Measurements from ENCODE around the gene YIPF4. TPM values are rescaled to one million over a fixed set of nuclear protein-coding genes. Genes with fewer than 3 reads are reported as not detected.
"Not testable (repeated sequence)": the region's sequence is repeated elsewhere in the genome, so short reads cannot be mapped to it uniquely, and the experiment has no call there.

The YIPF4 gene
- total RNA-seq, 2 donors from 2014 or later: 13.0 to 18.1 TPM

GRCh38 chr2:32329180-32329980, 51.7 kb downstream of the YIPF4 start:
- WGBS: 79% methylated on average over 14 of the region's 14 CpGs
- peak; percentile 10 for DNase-seq (ENCODE audit: low spot score)

DNA sequence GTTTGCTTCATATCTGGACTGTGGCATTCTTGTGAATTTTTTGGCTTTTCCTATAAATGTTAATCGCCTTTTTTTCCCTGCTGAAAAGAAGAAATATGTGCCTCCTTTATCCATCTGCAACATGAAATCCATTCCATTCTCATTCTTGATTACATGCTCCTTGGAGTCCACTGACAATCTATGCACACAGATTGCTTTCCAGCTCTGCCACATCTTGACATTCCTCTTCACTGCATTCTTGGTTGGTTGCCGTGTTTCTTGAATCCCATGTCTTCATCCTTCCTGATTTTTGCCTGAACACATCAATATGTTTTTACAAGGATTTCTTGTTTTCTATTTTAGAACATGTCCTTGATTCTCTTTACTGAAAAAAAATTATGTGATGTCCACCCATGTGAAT, 52.4 kb downstream of the YIPF4 start:
- DNase-seq (ENCODE audit: low spot score): no peak
- no peak overlapping the region for H3K4me3 ChIP-seq
- H3K4me1 ChIP-seq (replicated peaks): no peaks in the 10 kb centered on the region
- WGBS: 88% methylated on average over 2 of the region's 2 CpGs
- no peaks in the 10 kb centered on the region for H3K27me3 ChIP-seq (replicated peaks; ENCODE audit: insufficient read depth)
- no peak overlapping the region for H3K27ac ChIP-seq
- no peak for TF ChIP-seq POLR2AphosphoS5 (IDR thresholded peaks at IDR 0.05)
- TF ChIP-seq POLR2A (IDR thresholded peaks at IDR 0.05): no peak
- no peak for TF ChIP-seq CTCF (IDR thresholded peaks at IDR 0.05)
- intact Hi-C loops (cut with DNase I): no loop called here
- H3K36me3 ChIP-seq: no peaks in the 10 kb centered on the region
- no peaks in the 10 kb centered on the region for H3K9me3 ChIP-seq

More at GRCh38 chr2:32329180-32329980, 51.7 kb downstream of the YIPF4 start:
- H3K4me1 ChIP-seq (replicated peaks); H3K27me3 ChIP-seq (replicated peaks; ENCODE audit: insufficient read depth); H3K9me3 ChIP-seq; H3K4me3 ChIP-seq; H3K36me3 ChIP-seq; intact Hi-C loops (cut with DNase I): not testable (repeated sequence)
- peak; percentile 71 for TF ChIP-seq POLR2AphosphoS5 (IDR thresholded peaks at IDR 0.05)
- H3K27ac ChIP-seq: peak overlapping the region; percentile 26 to 56

DNA sequence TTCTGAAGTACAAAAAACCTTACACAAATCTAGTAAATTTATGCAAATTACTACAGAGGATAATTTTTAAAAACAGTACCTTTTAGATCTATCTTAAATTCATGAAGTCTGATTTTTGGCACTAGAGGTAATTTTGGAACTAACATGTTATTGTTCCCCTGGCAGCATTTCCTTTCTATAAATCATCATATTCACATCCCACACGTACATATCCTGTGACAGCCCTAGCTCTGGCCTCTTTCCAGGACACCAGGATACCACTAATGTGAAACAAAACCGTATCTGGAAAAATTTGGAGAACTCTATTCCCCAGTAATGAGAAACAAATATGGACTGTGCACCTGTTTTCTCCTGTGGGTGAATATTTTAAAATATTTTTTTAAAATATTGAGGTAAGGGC, 65.1 kb downstream of the YIPF4 start:
- H3K36me3 ChIP-seq: no peaks in the 10 kb centered on the region
- no peaks in the 10 kb centered on the region for H3K9me3 ChIP-seq
- no peak for DNase-seq (ENCODE audit: low spot score)
- 35% methylated on average over 2 of the region's 2 CpGs for WGBS
- H3K4me1 ChIP-seq (replicated peaks): no peaks in the 10 kb centered on the region
- H3K27ac ChIP-seq: no peak overlapping the region
- H3K4me3 ChIP-seq: no peak overlapping the region
- H3K27me3 ChIP-seq (replicated peaks; ENCODE audit: insufficient read depth): no peaks in the 10 kb centered on the region
- TF ChIP-seq POLR2AphosphoS5 (IDR thresholded peaks at IDR 0.05) (no peak), CTCF (IDR thresholded peaks at IDR 0.05) (no peak), POLR2A (IDR thresholded peaks at IDR 0.05) (no peak)
- intact Hi-C loops (cut with DNase I): no loop called here

GRCh38 chr2:32350797-32351196, 73.1 kb downstream of the YIPF4 start:
- H3K4me1 ChIP-seq (replicated peaks); DNase-seq (ENCODE audit: low spot score); H3K27me3 ChIP-seq (replicated peaks; ENCODE audit: insufficient read depth); H3K27ac ChIP-seq; H3K4me3 ChIP-seq; intact Hi-C loops (cut with DNase I); H3K36me3 ChIP-seq; H3K9me3 ChIP-seq: not testable (repeated sequence)
- WGBS: 88% methylated on average over 3 of the region's 3 CpGs

DNA sequence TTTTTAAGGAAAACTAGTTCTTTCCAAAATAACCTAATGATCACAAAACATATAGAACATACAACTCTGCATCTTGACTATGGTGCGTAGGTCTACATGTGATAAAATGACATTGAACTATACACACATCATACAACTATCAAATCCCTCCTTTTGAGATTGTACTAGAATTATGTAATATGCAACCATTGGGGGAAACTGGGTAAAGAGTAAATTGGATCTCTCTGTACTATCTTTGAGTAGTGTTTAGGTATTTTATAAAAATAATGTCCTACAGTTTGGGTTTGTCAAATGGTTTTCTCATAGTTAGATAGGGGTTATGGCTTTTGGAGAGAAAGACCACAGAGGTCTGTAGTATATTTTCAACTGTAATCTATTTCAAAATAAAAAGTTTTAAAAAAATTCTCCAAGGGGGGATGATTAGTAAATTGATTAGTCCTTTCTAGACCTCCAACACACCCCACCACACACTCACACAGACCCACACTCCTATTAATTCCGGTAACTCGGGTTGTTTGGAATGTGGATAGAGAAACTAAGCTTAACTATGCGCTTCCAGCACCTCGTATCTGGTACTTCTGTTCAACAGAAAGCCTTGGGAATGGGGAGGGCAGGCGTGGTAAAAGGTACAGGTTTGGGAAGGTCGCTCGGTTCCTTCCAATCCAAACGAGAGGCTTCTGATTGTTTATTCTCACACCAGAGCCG, 78.4 kb downstream of the YIPF4 start:
- peak overlapping the region; percentile 93 to 96 for H3K27ac ChIP-seq
- DNase-seq (ENCODE audit: low spot score): no peak
- TF ChIP-seq POLR2AphosphoS5 (IDR thresholded peaks at IDR 0.05) (no peak), CTCF (IDR thresholded peaks at IDR 0.05) (no peak), POLR2A (IDR thresholded peaks at IDR 0.05) (no peak)
- H3K4me3 ChIP-seq: peak overlapping the region; percentile 68 to 97
- H3K27me3 ChIP-seq (replicated peaks; ENCODE audit: insufficient read depth): no peaks in the 10 kb centered on the region
- no peaks in the 10 kb centered on the region for H3K36me3 ChIP-seq
- 10% methylated on average over 10 of the region's 10 CpGs for WGBS
- intact Hi-C loops (cut with DNase I): no loop called here
- peaks cover 14% of the 10 kb centered on the region for H3K4me1 ChIP-seq (replicated peaks)
- H3K9me3 ChIP-seq: no peaks in the 10 kb centered on the region
